ENCODE measurements around the gene PIGK. TPM values are rescaled to one million over a fixed set of nuclear protein-coding genes. Genes with fewer than 3 reads are reported as not detected.
"Not testable (repeated sequence)": the region's sequence is repeated elsewhere in the genome, so short reads cannot be mapped to it uniquely, and the experiment has no call there.

Gene PIGK
- total RNA-seq, 1 donor from 2014 or later = 21.9 TPM

GRCh38 chr1:77220687-77221463, 1.6 kb upstream of the PIGK start:
- peak overlapping the region; percentile 81 for H3K4me3 Mint-ChIP-seq
- no peak for DNase-seq (ENCODE audit: extremely low spot score, unreplicated experiment)
- H3K36me3 Mint-ChIP-seq = peaks cover 18% of the 10 kb centered on the region
- TF ChIP-seq CTCF (conservative IDR thresholded peaks at IDR 0.05) = no peak
- peaks cover 10% of the 10 kb centered on the region for H3K4me1 Mint-ChIP-seq (ENCODE audit: unreplicated experiment)
- H3K9me3 Mint-ChIP-seq = no peaks in the 10 kb centered on the region
- H3K27me3 Mint-ChIP-seq = no peaks in the 10 kb centered on the region
- H3K27ac Mint-ChIP-seq = no peak overlapping the region

- peaks cover 18% of the 10 kb centered on the region for H3K36me3 Mint-ChIP-seq
- no peak for DNase-seq (ENCODE audit: extremely low spot score, unreplicated experiment)
- no peaks in the 10 kb centered on the region for H3K9me3 Mint-ChIP-seq
- peak overlapping the region; percentile 96 for H3K4me3 Mint-ChIP-seq
- no peak for TF ChIP-seq CTCF (conservative IDR thresholded peaks at IDR 0.05)
- peaks cover 10% of the 10 kb centered on the region for H3K4me1 Mint-ChIP-seq (ENCODE audit: unreplicated experiment)
- peak overlapping the region; percentile 86 for H3K27ac Mint-ChIP-seq
- H3K27me3 Mint-ChIP-seq = no peaks in the 10 kb centered on the region
Observed at GRCh38 chr1:77218477-77219165, 609 bp downstream of the PIGK start.

GRCh38 chr1:77204043-77204442, 15.2 kb downstream of the PIGK start:
- not testable (repeated sequence) for H3K27ac Mint-ChIP-seq; DNase-seq (ENCODE audit: extremely low spot score, unreplicated experiment); H3K4me3 Mint-ChIP-seq; H3K4me1 Mint-ChIP-seq (ENCODE audit: unreplicated experiment); H3K27me3 Mint-ChIP-seq
- H3K36me3 Mint-ChIP-seq = peaks cover 19% of the 10 kb centered on the region
- H3K9me3 Mint-ChIP-seq = peaks cover 13% of the 10 kb centered on the region

GRCh38 chr1:77202751-77203150, 16.5 kb downstream of the PIGK start:
- peaks cover 13% of the 10 kb centered on the region for H3K9me3 Mint-ChIP-seq
- no peaks in the 10 kb centered on the region for H3K4me1 Mint-ChIP-seq (ENCODE audit: unreplicated experiment)
- DNase-seq (ENCODE audit: extremely low spot score, unreplicated experiment) = no peak
- peaks cover 19% of the 10 kb centered on the region for H3K36me3 Mint-ChIP-seq
- H3K4me3 Mint-ChIP-seq = no peak overlapping the region
- no peak for TF ChIP-seq CTCF (conservative IDR thresholded peaks at IDR 0.05)
- H3K27me3 Mint-ChIP-seq = no peaks in the 10 kb centered on the region
- H3K27ac Mint-ChIP-seq = no peak overlapping the region

GRCh38 chr1:77200806-77201205, 18.4 kb downstream of the PIGK start:
- H3K36me3 Mint-ChIP-seq = peaks cover 22% of the 10 kb centered on the region
- H3K4me3 Mint-ChIP-seq = no peak overlapping the region
- no peaks in the 10 kb centered on the region for H3K27me3 Mint-ChIP-seq
- DNase-seq (ENCODE audit: extremely low spot score, unreplicated experiment) = no peak
- no peak overlapping the region for H3K27ac Mint-ChIP-seq
- H3K4me1 Mint-ChIP-seq (ENCODE audit: unreplicated experiment) = no peaks in the 10 kb centered on the region
- peaks cover 13% of the 10 kb centered on the region for H3K9me3 Mint-ChIP-seq
- TF ChIP-seq CTCF (conservative IDR thresholded peaks at IDR 0.05) = no peak

- Mint-ChIP-seq H3K4me3 (no peak overlapping the region), H3K9me3 (peaks cover 9% of the 10 kb centered on the region), H3K27me3 (no peaks in the 10 kb centered on the region), H3K4me1 (ENCODE audit: unreplicated experiment) (no peaks in the 10 kb centered on the region), H3K27ac (no peak overlapping the region), H3K36me3 (peaks cover 17% of the 10 kb centered on the region)
- no peak for DNase-seq (ENCODE audit: extremely low spot score, unreplicated experiment)
- TF ChIP-seq CTCF (conservative IDR thresholded peaks at IDR 0.05) = no peak
Observed at GRCh38 chr1:77200293-77200692, 18.9 kb downstream of the PIGK start.
